T-helper 22 cell (primary cell): Measurements from ENCODE around the gene SP7.
"Not testable (repeated sequence)": the region's sequence is repeated elsewhere in the genome, so short reads cannot be mapped to it uniquely, and the experiment has no call there.

Source experiments
- DNase-seq: peaks from one replicate; pipeline ENCODE4 v3.0.0-alpha.2; 2020; ENCODE audit warnings: low read depth

SP7 gene

DNA sequence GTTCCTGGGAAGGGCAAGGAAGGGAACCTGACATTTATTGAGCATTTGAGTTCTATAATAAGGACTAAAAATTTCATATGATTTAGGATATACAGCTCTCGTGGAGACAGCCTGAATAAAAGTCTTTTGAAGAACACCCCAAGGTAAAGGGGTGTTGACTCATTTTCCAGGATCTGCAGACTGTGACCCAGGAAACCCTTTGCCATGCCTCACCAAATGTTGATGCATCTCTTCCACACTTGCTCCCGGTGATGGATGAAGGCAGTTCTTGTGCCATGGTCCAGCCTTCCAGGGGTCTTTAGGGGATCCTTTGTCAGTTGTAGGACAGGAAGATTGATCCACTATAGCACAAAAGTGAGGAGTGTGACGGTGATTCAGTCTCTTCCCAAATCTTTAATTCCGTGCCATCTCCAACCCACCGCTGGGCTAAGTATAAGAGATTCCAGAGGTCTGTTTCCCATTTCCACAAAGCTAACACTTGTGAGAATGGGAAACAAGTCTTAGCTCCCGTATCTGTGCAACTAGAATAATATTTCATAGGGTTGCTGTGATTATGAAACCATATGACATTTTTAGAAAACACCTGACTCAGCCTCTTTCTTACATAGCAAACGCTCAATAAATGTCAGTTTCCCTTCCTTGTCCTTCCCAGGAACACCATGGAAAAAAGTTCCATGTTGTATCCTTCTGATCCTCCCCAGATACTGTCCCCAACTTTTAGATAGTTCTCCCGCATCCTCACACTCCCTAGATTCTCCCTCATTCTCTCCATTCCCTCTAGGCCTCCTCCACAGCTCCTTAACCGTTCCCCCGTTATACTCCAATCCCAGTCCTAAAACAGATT, 15.6 kb downstream of the SP7 start:
- DNase-seq = no peak

DNA sequence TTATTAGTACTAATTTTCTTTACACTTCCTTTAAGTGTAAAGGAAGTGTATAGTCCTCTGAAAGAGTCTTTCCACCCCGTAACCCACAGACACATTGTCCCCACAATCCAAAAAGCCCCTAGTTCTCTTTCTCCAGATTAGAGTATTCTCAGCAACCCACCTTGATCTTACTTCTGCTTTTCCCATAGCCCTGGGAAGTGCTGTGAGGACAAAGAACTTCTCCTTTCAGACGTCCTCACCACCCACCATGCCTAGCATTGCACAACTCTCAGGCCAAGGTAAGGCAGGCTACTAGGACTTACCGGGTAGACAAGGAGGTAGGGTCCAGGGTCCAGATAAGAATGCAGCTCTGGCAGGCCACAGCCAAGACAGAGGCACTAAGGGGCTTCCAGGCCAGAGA, 22.2 kb downstream of the SP7 start:
- DNase-seq = no peak

DNA sequence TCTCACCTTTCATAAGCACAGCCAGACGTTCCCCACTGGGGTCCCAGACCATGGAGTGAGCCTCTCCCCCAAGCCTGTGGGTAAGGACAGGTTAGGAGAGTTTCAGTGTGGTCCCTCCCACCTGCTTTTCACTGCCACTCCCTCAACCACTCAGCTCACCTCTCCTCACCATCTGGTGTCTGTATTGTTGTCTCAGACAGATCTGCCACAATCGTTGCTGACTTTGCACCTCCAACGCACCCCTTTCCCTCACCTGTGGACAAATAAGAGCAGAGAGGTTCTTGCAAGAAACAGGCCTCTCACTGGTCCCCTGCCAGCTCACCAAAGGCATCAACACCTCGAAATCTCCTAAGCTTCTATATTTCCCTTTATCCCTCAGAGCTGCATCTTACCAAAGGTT, 27.9 kb downstream of the SP7 start:
- DNase-seq = no peak

DNA sequence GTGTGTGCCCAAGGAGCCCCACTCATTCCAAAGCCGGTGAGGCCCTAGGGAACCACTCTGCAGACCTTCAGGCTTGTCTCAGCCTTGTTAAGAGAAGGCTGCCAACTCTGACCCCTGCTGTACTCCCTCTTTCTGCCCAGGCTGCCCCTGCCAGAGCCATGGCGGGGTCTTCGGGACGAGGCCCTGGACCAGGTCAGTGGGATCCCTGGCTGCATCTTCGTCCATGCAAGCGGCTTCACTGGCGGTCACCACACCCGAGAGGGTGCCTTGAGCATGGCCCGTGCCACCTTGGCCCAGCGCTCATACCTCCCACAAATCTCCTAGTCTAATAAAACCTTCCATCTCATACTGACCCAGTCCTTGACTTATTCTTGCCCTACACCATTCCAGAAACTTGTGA, 29.3 kb downstream of the SP7 start:
- DNase-seq = no peak

DNA sequence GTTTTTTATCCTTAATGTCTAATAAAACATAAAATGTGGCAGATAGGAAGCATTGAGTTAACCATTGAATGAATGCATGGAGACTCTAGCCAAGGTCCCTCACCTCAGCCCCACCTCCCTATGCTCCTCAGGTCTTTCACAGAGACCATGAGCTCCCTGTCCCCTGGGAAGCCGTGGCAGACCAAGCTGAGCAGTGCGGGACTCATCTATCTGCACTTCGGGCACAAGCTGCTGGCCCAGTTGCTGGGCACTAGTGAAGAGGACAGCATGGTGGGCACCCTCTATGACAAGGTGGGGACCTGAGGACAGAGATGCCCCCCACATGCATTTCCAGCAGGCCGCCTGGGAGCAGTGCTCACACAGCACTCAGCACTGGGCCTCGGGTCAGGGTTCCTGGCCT, 33.3 kb downstream of the SP7 start:
- DNase-seq = no peak

DNA sequence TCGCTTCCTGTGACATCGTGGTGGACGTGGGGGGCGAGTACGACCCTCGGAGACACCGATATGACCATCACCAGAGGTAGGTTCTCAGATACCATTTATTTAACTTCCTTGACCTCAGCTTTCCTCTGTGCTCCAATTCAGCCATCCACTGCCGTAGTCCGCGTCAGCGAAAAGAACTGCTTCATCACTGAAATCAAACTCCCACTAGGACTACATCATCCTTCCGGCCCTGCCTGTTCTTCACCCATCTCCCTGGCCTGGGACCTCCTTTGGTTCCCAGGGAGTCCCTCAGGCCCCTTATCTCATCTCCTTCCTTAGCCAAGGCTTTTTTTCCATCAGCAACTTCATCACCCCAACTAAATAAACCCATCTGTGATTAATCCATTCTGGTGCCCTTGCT, 36.0 kb downstream of the SP7 start:
- DNase-seq = no peak

DNA sequence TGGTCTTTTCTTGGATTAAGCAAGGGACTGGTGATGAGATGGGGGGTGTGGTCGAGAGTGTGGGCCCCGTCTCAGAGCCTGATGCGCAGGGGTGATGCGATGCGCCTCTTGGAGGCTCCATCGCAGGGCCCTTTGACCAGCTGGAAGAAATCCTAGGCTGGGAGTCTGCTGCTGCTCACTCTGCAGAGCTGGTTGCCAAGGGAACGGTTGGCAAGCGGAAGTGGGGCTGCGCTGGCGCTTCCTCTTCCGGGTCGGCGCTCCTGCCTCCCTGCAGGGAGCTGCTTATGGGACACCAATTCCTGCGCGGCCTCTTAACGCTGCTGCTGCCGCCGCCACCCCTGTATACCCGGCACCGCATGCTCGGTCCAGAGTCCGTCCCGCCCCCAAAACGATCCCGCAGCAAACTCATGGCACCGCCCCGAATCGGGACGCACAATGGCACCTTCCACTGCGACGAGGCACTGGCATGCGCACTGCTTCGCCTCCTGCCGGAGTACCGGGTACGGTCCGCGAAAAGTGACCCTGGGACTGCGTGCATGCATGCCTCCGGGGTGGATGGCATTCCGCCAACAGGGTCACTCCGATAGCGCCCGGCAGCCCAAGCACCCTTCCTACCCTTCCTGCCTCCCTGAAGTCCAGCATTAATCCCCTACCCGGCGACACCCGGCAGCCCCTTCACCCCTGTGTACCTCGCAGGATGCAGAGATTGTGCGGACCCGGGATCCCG, 36.5 kb downstream of the SP7 start, which contains the start of gene MYG1:
MYG1 (plus strand) TSS at position 242 of the 727 bp plus-strand sequence; CDS start at position 285, 43 bp downstream.
- peak; percentile 81 for DNase-seq

DNA sequence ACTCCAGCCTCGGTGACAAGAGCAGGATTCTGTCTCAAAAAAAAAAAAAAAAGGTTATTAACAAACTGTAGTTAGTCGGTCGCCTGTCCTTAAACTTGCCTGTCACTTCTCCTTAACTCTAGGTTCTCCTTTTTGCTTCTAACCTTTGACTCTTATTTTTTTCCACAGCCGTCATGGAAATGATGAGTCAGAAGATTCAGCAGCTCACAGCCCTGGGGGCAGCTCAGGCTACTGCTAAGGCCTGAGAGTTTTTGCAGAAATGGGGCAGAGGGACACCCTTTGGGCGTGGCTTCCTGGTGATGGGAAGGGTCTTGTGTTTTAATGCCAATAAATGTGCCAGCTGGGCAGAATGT, 37.1 kb downstream of the SP7 start:
- DNase-seq = no peak

DNA sequence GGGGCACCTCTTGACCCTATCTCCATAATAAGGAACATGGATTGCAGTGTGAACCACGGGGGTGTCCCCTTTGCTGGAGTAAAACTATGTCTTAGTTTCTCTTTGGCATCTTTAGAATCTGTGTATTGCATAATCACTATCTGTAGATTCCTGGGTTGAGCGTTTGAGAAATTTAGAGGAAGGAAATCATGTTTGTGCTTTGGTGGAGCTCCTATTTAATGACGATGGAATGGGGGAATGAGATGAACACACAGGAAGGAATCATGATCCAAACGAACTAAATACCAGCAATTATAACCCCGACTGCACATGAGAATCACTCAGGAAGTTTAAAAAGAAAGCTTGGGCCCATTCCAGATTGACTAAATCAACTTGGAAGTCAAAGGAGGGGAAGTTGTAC, 38.0 kb downstream of the SP7 start:
- no peak for DNase-seq

DNA sequence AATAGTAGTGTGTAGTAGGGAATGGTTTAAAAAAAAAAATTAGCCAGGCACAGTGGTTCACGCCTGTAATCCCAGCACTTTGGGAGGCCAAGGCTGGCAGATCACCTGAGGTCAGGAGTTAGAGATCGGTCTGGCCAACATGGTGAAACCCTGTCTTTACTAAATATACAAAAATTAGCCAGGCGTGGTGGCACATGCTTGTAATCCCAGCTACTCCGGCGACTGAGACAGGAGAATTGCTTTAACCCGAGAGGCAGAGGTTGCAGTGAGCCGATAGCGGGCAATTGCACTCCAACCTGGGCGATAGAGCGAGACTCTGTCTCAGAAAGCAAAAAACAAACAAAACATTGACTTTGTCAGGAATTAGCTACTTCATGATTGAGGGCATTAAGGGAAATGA, 39.0 kb downstream of the SP7 start:
- not testable (repeated sequence) for DNase-seq

DNA sequence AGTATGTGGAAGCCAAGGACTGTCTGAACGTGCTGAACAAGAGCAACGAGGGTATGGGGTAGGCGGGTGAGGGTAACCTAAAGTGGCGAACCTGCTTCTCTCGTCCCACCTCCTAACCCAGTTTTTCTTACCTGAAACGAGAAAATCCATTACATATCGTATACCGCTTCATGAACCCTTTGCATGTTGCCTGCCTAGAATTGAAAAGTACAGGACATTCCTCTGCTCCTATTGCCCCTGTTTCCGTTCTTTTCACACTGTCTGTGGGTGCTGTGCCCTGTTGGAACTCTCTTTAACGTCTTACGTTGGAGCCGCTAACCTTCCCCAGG, 40.3 kb downstream of the SP7 start:
- DNase-seq = no peak

DNA sequence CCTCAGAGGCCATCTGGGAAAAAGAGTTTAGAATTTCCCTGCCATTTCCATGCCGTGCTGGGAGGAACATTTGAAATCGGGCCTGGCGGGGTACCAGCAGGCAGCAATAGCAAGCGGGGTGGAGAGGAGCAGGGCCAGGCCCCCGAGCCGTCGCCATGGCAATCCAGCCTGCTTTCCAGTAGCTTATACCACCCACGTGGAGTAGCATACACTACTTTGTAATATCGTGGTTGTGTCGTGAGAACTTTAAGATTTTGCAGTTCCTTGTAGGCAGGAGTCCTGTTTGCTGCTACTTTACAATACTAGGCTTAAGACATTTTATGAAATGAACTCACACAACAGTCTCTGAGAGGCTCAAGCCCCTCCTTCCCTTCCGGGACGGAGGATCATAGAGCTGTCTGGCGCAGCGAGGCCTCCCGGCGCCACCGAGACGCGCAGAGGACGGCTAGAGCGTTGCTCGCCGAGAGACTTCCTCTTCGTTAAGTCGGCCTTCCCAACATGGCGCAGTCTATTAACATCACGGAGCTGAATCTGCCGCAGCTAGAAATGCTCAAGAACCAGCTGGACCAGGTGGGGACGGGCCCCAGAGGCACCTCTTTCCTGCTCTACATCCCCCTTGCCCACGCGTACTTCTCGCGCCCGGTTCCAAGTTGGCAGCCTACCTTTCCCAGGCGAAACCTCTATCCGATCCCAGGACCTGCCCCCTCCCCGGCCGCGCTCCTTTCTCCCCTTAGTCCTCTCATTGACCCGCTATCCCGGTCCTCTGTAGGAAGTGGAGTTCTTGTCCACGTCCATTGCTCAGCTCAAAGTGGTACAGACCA, 40.9 kb downstream of the SP7 start, which contains the start of gene PFDN5:
PFDN5 (plus strand) TSS at position 473 of the 821 bp plus-strand sequence; CDS start at position 499, 26 bp downstream.
- DNase-seq = peak; percentile 72

DNA sequence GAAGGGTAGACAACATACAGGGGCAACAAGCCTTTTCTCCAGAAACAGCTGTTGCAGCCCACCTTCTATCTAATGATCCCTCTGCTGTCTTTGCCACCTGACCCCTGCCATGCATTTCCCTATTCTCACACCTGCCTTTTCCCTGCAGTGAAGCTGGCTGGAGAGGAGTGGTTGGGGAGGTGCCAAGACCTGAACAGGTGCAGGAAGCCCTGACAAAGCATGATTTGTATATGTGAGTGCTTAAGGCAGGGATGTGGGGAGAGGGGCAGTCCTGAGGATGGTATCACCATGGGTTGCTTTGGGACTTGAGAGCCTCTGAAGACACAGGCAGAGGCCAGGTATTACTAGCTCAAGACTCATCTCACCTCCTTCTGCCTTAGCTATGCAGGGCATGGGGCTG, 43.7 kb downstream of the SP7 start:
- no peak for DNase-seq

DNA sequence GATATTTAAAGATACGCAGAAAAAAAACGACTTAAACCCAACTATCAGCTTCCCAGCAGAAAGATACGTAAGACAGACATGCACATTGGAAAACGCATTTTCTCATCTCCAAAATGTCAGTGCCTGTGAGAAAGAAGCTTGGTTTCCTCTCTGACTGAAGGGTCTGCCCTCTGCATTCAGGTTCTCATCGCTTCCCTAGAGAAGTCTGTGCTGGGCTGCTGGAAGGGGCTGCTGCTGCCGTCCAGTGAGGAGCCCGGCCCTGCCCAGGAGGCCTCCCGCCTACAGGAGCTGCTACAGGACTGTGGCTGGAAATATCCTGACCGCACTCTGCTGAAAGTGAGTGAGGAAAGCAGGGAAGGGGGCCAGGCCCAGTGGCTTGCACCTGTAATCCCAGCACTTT, 45.5 kb downstream of the SP7 start:
- no peak for DNase-seq

DNA sequence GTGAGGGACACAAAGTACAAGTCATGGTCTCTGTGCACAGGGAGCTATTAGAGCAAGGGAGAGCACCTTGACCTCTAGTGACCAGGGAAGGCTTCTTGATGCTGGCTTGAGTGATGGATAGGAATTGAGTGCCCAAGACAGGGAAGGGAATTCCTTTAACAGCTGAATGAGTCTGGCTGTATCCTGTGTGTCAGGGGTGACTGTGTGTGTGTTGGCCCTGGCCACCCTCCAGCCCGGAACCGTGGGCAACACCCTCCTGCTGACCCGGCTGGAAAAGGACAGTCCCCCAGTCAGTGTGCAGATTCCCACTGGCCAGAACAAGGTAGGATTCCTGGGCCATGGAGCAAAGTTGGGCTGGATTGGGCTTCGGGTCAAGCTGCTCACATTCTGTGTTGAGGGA, 46.3 kb downstream of the SP7 start:
- no peak for DNase-seq

DNA sequence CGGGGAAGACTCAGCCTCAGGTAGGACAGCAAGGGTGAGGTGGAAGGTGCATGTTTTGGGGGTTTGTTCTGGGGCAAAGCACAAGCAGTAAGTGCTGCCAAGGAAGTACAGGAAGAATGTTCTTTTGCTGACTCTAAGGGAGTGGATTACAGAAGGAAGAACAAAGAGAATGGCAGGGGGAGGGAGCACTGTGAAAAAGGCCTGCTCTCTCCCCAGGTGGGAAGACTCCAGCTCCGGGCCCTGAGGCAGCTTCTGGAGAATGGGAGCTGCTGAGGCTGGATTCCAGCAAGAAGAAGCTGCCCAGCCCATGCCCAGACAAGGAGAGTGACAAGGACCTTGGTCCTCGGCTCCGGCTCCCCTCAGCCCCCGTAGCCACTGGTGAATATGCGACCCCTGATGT, 47.8 kb downstream of the SP7 start:
- DNase-seq = no peak

DNA sequence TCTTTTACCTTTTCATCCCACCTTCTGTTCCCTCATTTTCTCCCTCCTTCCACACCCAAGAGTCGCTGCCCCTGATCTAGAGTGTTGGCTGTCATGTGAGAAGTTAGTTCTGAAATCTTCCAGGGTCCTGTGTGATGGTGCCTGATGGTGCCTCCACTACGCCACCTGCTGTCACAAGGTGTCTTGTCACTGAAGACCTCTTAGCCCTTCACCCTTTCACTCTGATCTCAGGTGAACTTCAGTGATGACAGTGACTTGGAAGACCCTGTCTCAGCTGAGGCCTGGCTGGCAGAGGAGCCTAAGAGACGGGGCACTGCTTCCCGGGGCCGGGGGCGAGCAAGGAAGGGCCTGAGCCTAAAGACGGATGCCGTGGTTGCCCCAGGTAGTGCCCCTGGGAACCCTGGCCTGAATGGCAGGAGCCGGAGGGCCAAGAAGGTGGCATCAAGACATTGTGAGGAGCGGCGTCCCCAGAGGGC, 48.4 kb downstream of the SP7 start:
- DNase-seq = peak; percentile 28

DNA sequence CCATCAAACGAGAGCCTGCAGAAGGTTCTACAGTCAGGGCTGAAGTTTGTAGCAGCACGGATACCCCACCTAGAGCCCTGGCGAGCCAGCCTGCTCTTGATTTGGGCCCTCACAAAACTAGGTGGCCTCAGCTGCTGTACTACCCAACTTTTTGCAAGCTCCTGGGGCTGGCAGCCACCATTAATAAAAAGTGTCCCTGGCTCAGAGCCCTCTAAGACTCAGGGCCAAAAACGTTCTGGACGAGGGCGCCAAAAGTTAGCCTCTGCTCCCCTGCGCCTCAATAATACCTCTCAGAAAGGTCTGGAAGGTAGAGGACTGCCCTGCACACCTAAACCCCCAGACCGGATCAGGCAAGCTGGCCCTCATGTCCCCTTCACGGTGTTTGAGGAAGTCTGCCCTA, 49.7 kb downstream of the SP7 start:
- no peak for DNase-seq

DNA sequence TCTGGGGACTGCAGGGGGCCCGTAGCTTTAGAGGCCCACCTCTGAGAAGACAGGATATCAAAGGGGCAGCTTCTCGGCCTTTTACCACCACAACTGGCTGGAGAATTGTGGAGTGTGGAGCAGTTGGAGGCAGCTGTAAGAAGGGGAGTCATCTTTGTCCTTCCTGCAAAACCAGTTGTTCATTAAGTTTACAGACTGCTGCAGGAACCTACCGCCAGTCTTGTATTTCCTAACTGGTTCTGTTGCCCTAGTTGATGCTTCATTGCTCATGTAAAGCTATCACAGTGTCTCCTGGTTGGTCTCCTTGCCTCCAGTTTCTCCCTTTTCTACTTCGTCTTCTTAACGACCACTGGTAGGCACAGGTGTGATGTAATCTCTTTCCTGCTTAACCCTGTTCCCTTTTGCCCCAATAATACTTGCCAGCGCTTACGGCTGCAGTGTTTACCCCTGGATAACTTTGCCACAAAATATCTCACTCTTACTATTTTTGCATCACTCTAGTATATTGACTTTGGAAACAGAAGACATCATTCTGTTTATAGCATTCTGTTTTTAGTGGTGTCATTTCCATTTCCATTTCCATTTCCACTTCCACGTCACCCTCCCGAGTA, 56.2 kb downstream of the SP7 start:
- no peak for DNase-seq

DNA sequence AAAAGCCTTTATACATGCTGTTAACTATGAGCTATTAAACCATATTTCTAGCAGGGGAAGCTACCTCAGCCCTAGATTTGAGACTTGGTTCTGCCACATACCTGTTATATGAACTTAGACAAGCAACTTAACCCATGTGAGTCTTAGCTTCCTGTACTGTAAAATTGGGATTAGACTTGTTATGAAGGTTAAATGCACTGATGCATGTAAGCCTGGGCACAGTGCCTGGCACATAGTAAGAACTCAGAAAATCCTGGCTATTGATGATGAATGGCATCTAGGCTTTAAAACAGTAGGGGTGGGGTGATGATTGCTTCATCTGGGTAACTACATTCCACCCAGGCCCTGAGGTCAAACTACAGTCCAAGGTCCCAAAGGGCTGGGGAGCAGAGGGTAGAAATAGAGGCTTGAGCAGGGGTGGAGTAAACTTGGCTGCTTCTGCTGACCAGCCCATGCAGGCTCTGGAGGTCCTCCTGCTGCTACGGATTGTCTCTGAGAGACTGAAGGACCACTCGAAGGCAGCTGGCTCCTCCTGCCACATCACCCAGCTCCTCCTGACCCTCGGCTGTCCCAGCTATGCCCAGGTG, 56.8 kb downstream of the SP7 start:
- no peak for DNase-seq

DNA sequence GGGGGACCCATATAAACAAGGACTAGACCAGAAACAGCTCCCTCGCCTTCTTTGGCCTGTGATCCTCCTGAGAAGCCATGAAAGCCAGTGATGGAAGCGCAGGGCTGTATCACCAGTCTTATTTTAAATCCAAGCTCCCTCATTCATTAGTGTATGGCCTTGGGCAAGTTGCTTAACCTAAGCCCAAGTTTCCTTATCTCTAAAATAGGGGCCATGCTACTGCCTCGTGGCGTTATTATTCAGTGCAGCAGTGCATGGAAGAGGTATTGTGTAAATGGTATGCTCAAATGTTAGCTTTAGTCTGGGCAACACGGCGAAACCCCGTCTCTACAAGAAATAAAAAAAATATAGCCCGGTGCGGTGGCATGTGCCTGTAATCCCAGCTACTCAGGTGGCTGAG, 58.2 kb downstream of the SP7 start:
- no peak for DNase-seq
